T47D (cell line): Measurements from ENCODE around the gene GNG14.
A peak's percentile ranks its signal among the peaks of the same experiment; 100 is the strongest.

Experiments
- DNase-seq, 2 experiments: peaks; one replicate each; pipeline versions ENCODE4 v3.0.0 to v3.0.0-alpha.2; 2011 to 2012; ENCODE audit warnings: low read depth in 1 of 2, low spot score in 1 of 2
- JUND ChIP-seq: IDR thresholded peaks from 2 replicates; pipeline ENCODE4 v1.6.1; 2012; ENCODE audit warnings: low read depth
- in situ Hi-C: cut with HindIII; loops from 2 replicates; pipeline ENCODE4 v1.10.0; 2016; ENCODE audit warnings: low sequenced_read_pairs, low pct_unique_long_range_greater_than_20kb

The GNG14 gene

GRCh38 chr19:12656899-12657571 is 30.8 kb upstream of the GNG14 start:
- in situ Hi-C loops, result no loop called here
- no peak for TF ChIP-seq JUND
- DNase-seq, result no peak

GRCh38 chr19:12657966-12658365 is 29.8 kb upstream of the GNG14 start:
- in situ Hi-C loops, result no loop called here
- no peak for TF ChIP-seq JUND
- DNase-seq, result no peak

GRCh38 chr19:12660980-12661379 is 26.8 kb upstream of the GNG14 start:
- DNase-seq, result no peak
- TF ChIP-seq JUND, result no peak
- in situ Hi-C loops, result no loop called here

GRCh38 chr19:12664406-12665280 is 23.2 kb upstream of the GNG14 start:
- TF ChIP-seq JUND, result no peak
- in situ Hi-C loops, result no loop called here
- DNase-seq, result peak in 1 of 2 experiments; percentile 87

GRCh38 chr19:12665281-12665573 is 22.6 kb upstream of the GNG14 start:
- in situ Hi-C loops, result no loop called here
- no peak for DNase-seq
- TF ChIP-seq JUND, result no peak

- in situ Hi-C loops, result no loop called here
- TF ChIP-seq JUND, result no peak
- no peak for DNase-seq
Measured at GRCh38 chr19:12665671-12666264, 22.0 kb upstream of the GNG14 start.

- TF ChIP-seq JUND, result no peak
- in situ Hi-C loops, result no loop called here
Measured at GRCh38 chr19:12666265-12667048, 21.3 kb upstream of the GNG14 start, which contains the start of the genes MAN2B1 and WDR83. TSS of gene MAN2B1 (minus strand) at chr19:12666742. CDS start at chr19:12666701, 41 bp downstream. TSS of gene WDR83 (plus strand) at chr19:12666807. CDS start at chr19:12669791, 2,984 bp downstream.

GRCh38 chr19:12667731-12668302 is 20.0 kb upstream of the GNG14 start:
- in situ Hi-C loops, result no loop called here
- DNase-seq, result no peak
- no peak for TF ChIP-seq JUND

More at GRCh38 chr19:12666265-12667048, 21.3 kb upstream of the GNG14 start, which contains the start of the genes MAN2B1 and WDR83:
- peak; percentile 71 to 86 for DNase-seq

GRCh38 chr19:12668346-12668745 is 19.5 kb upstream of the GNG14 start:
- DNase-seq, result no peak
- in situ Hi-C loops, result no loop called here
- TF ChIP-seq JUND, result no peak

GRCh38 chr19:12668932-12669269 is 18.9 kb upstream of the GNG14 start:
- in situ Hi-C loops, result no loop called here
- DNase-seq, result peak in 1 of 2 experiments; percentile 71
- no peak for TF ChIP-seq JUND

GRCh38 chr19:12669270-12670158 is 18.3 kb upstream of the GNG14 start:
- no peak for TF ChIP-seq JUND
- in situ Hi-C loops, result no loop called here

More at GRCh38 chr19:12669270-12670158, 18.3 kb upstream of the GNG14 start:
- peak; percentile 70 to 86 for DNase-seq
